ENCODE results near the gene PHLDB3. TPM values are rescaled to one million over a fixed set of nuclear protein-coding genes. Genes with fewer than 3 reads are reported as not detected.
A peak's percentile ranks its signal among the peaks of the same experiment; 100 is the strongest.

Gene PHLDB3
- total RNA-seq, 2 donors from 2014 or later, result 7.7 to 13.5 TPM

DNA sequence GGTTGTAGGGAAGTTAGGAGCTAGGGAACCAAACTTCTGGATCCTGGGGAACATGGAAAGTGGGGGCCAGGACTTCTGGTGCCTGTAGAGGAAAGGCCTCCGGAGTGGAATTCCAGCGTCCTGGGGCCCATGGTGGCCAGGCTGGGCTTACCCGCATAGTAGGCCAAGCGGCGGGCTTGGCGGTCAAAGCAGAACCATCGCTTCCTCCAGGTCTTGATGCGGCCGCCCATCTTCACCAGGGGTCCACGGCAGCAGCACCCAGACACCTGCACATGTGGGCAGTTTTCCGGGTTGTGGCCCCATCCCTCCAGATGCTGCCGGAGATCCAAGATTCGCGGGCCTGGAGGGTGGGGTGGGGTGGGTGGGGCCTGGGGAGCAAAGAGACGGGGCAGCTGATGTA, 25.3 kb downstream of the PHLDB3 start:
- Histone ChIP-seq H3K9me3 (ENCODE audit: control insufficient read depth, low read length) (no peaks in the 10 kb centered on the region), H3K4me3 (ENCODE audit: low read length) (no peak overlapping the region), H3K4me1 (ENCODE audit: control insufficient read depth, insufficient read depth, low read length) (no peaks in the 10 kb centered on the region), H3K27ac (ENCODE audit: low read depth, low read length) (no peak overlapping the region), H3K27me3 (ENCODE audit: control insufficient read depth, insufficient read depth, low read length, poor library complexity, severe bottlenecking) (no peaks in the 10 kb centered on the region), H3K36me3 (ENCODE audit: control insufficient read depth, insufficient read depth, low read length) (no peaks in the 10 kb centered on the region), H3K9ac (ENCODE audit: extremely low read depth, low read length, poor library complexity, severe bottlenecking) (no peak overlapping the region)
- H3K27me3 Mint-ChIP-seq (ENCODE audit: insufficient read depth), result peaks cover 5% of the 10 kb centered on the region
- H3K4me1 Mint-ChIP-seq, result peaks cover 5% of the 10 kb centered on the region
- 94 to 100% methylated on average over 2 to 15 of the region's 15 CpGs for WGBS, 2 experiments (ENCODE audit: insufficient coverage in 1 of 2, insufficient read length in 1 of 2)
- no peaks in the 10 kb centered on the region for H3K36me3 Mint-ChIP-seq (ENCODE audit: low read depth)
- H3K9me3 Mint-ChIP-seq, result no peaks in the 10 kb centered on the region
- TF ChIP-seq, protein P1, sequence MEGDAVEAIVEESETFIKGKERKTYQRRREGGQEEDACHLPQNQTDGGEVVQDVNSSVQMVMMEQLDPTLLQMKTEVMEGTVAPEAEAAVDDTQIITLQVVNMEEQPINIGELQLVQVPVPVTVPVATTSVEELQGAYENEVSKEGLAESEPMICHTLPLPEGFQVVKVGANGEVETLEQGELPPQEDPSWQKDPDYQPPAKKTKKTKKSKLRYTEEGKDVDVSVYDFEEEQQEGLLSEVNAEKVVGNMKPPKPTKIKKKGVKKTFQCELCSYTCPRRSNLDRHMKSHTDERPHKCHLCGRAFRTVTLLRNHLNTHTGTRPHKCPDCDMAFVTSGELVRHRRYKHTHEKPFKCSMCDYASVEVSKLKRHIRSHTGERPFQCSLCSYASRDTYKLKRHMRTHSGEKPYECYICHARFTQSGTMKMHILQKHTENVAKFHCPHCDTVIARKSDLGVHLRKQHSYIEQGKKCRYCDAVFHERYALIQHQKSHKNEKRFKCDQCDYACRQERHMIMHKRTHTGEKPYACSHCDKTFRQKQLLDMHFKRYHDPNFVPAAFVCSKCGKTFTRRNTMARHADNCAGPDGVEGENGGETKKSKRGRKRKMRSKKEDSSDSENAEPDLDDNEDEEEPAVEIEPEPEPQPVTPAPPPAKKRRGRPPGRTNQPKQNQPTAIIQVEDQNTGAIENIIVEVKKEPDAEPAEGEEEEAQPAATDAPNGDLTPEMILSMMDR (conservative IDR thresholded peaks at IDR 0.05), result no peak
- no peak overlapping the region for H3K27ac Mint-ChIP-seq
- no peak for DNase-seq
- no peak overlapping the region for H3K4me3 Mint-ChIP-seq

GRCh38 chr19:43478323-43478722, 26.2 kb downstream of the PHLDB3 start:
- Mint-ChIP-seq H3K4me3 (no peak overlapping the region), H3K27me3 (ENCODE audit: insufficient read depth) (peaks cover 13% of the 10 kb centered on the region), H3K36me3 (ENCODE audit: low read depth) (no peaks in the 10 kb centered on the region), H3K4me1 (peaks cover 5% of the 10 kb centered on the region), H3K9me3 (no peaks in the 10 kb centered on the region), H3K27ac (peak overlapping the region; percentile 48)
- no peak overlapping the region for H3K27ac ChIP-seq (ENCODE audit: low read depth, low read length)
- no peaks in the 10 kb centered on the region for H3K27me3 ChIP-seq (ENCODE audit: control insufficient read depth, insufficient read depth, low read length, poor library complexity, severe bottlenecking)
- no peak for DNase-seq
- H3K4me1 ChIP-seq (ENCODE audit: control insufficient read depth, insufficient read depth, low read length), result no peaks in the 10 kb centered on the region
- no peaks in the 10 kb centered on the region for H3K36me3 ChIP-seq (ENCODE audit: control insufficient read depth, insufficient read depth, low read length)
- H3K9ac ChIP-seq (ENCODE audit: extremely low read depth, low read length, poor library complexity, severe bottlenecking), result no peak overlapping the region
- no peak overlapping the region for H3K4me3 ChIP-seq (ENCODE audit: low read length)
- H3K9me3 ChIP-seq (ENCODE audit: control insufficient read depth, low read length), result no peaks in the 10 kb centered on the region
- 85 to 89% methylated on average over 2 of the region's 3 CpGs for WGBS, 2 experiments (ENCODE audit: insufficient coverage in 1 of 2, insufficient read length in 1 of 2)
- TF ChIP-seq, protein P1 (conservative IDR thresholded peaks at IDR 0.05), result no peak

DNA sequence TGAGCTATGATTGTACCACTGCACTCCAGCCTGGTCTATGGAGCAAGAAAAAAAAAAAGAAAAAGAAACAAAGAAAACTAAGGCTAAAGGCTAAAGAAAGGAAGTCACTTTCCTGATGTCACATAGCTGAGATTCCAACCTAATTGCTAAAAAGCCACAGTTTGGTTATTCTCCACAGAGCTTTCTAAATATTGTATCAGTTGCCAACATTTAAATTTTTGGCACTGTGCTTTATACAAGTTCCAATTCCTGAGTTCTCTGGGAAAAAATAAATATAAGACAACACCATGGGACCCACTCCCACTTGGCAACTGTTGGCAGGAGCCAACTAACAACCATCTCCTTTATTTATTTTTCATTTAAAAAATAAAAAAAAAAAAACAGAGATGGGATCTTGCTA, 27.9 kb downstream of the PHLDB3 start:
- Histone ChIP-seq H3K27ac (ENCODE audit: low read depth, low read length) (no peak overlapping the region), H3K4me1 (ENCODE audit: control insufficient read depth, insufficient read depth, low read length) (no peaks in the 10 kb centered on the region), H3K27me3 (ENCODE audit: control insufficient read depth, insufficient read depth, low read length, poor library complexity, severe bottlenecking) (no peaks in the 10 kb centered on the region), H3K4me3 (ENCODE audit: low read length) (no peak overlapping the region), H3K9ac (ENCODE audit: extremely low read depth, low read length, poor library complexity, severe bottlenecking) (no peak overlapping the region), H3K36me3 (ENCODE audit: control insufficient read depth, insufficient read depth, low read length) (no peaks in the 10 kb centered on the region), H3K9me3 (ENCODE audit: control insufficient read depth, low read length) (no peaks in the 10 kb centered on the region)
- no peaks in the 10 kb centered on the region for H3K9me3 Mint-ChIP-seq
- peaks cover 17% of the 10 kb centered on the region for H3K27me3 Mint-ChIP-seq (ENCODE audit: insufficient read depth)
- no peaks in the 10 kb centered on the region for H3K36me3 Mint-ChIP-seq (ENCODE audit: low read depth)
- no peaks in the 10 kb centered on the region for H3K4me1 Mint-ChIP-seq
- no peak overlapping the region for H3K27ac Mint-ChIP-seq
- TF ChIP-seq, protein P1 (conservative IDR thresholded peaks at IDR 0.05), result no peak
- H3K4me3 Mint-ChIP-seq, result no peak overlapping the region
- no peak for DNase-seq

All from endodermal cell (in vitro differentiated cells).